ENCODE data around the gene MZF1.

GRCh38 chr19:58575183-58576041 is 2.3 kb upstream of the MZF1 start:
- TF ChIP-seq ZNF223 (tag by site-specific recombination; IDR thresholded peaks at IDR 0.05) (no peak), GLIS1 (tag by site-specific recombination; IDR thresholded peaks at IDR 0.05) (no peak; the same call in 1 of the 2 replicates), ZEB2 (tag by site-specific recombination; IDR thresholded peaks at IDR 0.05) (peak; percentile 57; the same call in 1 of the 2 replicates), CTCF (tag by site-specific recombination; IDR thresholded peaks at IDR 0.05) (peak; percentile 67), PRDM1 (tag by site-specific recombination; IDR thresholded peaks at IDR 0.05) (no peak), ZNF776 (tag by site-specific recombination; IDR thresholded peaks at IDR 0.05; ENCODE audit: borderline replicate concordance) (no peak), ZNF324 (tag by site-specific recombination; IDR thresholded peaks at IDR 0.05) (no peak)
